HTR-8/SVneo (cell line): Measurements from ENCODE around the gene INTS1.

Source experiments
- DNase-seq: peaks from one replicate; pipeline ENCODE4 v3.0.0; 2011; ENCODE audit warnings: low spot score, mixed read lengths; ENCODE audit not compliant: insufficient read length
- FAIRE-seq: peaks from 2 replicates; lab custom pipeline; 2011; peaks lifted over from hg19 to GRCh38; lab: Jason Lieb, UNC

The INTS1 gene

DNA sequence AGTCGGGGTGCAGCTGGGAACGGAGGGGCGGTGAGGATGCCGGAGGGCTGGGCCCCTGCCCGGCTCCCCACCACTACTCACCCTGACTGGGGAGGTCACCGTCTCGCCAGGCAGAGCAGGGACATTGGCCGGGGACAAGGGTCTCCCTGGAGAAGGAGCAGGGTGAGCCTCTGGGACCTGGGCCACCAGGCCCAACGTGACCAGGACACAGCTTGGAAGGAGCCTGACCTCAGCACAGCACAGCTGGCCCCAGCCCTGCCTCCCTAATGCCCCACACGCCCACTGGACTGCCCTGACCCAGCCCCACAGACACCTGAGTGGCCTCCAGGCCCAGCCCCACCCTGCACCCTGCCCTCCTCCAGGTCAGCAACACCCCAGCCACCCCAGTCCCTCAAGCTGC is 66.0 kb downstream of the INTS1 start:
- no peak for DNase-seq
- FAIRE-seq, result no peak

DNA sequence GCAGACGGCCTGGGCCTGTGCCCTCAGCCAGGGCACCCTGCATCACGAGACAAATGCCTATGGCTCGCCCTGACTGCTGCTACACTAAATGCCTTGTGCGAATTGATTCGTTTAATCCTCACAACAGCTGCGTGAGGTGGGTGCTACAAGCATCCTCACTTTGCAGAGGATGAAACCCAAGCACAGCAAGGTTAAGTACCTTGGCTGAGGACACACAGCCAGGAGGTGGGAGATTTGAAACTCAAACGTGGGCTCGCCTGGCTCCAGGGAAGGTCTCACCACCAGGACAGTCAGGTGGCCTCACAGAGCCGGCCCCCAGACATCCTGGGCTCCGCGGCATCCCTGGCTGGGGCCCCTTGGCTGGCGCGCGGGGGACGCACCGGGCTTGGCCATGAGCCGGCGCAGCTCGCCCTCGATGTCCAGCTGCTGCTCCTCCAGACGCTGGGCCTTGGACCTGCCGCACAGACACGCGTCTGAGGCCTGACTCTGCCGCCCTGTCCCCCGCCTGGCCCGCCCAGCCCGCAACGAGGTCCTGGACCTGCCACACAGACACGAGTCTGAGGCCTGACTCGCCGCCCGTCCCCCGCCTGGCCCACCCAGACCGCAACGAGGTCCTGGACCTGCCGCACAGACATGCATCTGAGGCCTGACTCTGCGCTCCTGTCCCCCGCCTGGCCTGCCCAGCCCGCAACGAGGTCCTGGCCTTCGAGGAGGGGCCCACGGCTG is 66.9 kb downstream of the INTS1 start:
- FAIRE-seq, result no peak

DNA sequence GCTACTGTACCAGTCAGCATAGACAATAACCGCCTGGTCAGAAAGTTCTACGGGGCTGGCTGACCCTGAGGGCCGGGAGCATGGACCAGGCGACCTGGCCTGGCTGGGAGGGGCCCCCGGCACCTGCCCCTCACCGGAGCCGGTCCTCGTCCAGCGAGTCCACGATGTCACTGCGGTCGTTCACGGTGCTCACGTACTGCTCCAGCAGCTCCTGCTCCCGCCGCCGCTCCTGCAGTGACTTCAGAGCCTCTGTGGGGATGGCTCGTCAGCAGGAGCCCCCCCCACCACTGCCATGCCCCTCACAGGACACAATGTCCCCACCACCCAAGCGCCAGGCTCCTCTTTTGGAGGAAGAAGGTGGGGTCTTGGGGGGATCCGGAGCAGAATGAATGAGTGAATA is 67.6 kb downstream of the INTS1 start:
- no peak for DNase-seq
- no peak for FAIRE-seq

More for the DNA sequence above, 66.9 kb downstream of the INTS1 start:
- no peak for DNase-seq

DNA sequence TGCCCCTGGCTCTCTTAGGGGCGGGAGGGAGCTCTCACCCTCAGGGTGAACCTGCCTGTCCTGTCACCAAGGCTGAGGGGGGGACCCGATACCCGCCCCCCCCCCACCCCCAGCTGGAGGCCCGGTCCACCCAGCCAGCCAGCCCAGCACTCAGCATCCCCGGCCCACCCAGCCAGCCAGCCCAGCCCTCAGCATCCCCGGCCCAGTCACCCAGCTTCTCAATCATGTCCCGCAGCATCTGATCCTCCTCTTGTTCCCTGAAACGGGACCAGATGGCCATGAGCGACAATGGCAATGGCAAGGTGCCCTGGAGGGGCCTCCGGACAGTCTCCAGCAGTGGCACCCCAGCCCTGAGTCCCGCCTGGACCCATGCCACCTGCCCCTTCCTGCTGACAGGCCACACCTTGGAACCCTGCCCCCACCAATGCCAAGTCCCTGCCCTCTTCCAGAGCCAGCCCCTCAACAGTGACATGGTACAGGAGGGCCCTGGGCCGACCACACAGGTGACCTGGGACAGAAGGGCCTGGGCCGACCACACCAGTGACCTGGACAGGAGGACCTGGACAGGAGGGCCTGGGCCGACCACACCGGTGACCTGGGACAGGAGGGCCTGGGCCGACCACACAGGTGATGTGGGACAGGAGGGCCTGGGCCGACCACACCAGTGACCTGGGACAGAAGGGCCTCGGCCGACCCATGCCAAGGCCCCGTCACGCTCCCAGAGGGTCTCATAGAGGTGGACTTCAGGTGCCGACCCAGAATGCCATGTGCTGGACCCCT is 69.1 kb downstream of the INTS1 start:
- DNase-seq, result no peak
- no peak for FAIRE-seq

GRCh38 chr7:1434165-1434718 is 69.9 kb downstream of the INTS1 start:
- FAIRE-seq, result no peak

GRCh38 chr7:1433128-1433920 is 70.9 kb downstream of the INTS1 start:
- FAIRE-seq, result no peak
- no peak for DNase-seq

More at GRCh38 chr7:1434165-1434718, 69.9 kb downstream of the INTS1 start:
- DNase-seq, result no peak

GRCh38 chr7:1432411-1433082 is 71.6 kb downstream of the INTS1 start:
- peak; percentile 71 for FAIRE-seq

GRCh38 chr7:1431634-1432380 is 72.4 kb downstream of the INTS1 start:
- no peak for FAIRE-seq

More at GRCh38 chr7:1432411-1433082, 71.6 kb downstream of the INTS1 start:
- DNase-seq, result peak; percentile 85

DNA sequence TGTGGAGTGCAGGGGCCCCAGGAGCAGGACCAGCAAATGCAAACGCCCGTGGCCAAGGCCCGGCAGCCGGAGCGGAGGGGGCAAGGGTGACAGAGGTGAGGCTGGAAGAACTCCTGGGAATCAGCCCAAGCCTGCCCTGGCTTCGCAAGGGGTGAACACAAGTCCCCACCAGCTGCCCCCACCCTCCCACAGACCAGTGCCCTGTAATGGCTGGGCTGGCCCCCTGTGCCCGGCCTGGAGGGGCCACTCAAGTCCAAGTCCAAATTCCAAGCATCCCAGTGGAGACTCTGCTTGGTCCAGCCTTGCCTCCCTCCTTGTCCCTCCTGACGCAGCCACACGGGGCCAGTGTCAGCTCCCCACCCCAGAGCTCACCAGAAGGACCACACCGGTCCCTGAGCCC is 73.0 kb downstream of the INTS1 start:
- DNase-seq, result no peak
- FAIRE-seq, result no peak

More at GRCh38 chr7:1431634-1432380, 72.4 kb downstream of the INTS1 start:
- no peak for DNase-seq

GRCh38 chr7:1430056-1430845 is 73.9 kb downstream of the INTS1 start:
- FAIRE-seq (no peak), DNase-seq (no peak)

- FAIRE-seq, result no peak
- DNase-seq, result no peak
These were observed 75.2 kb downstream of the INTS1 start for GRCh38 chr7:1428941-1429501.

GRCh38 chr7:1427064-1427657 is 77.0 kb downstream of the INTS1 start:
- DNase-seq, result no peak

GRCh38 chr7:1426474-1426873 is 77.7 kb downstream of the INTS1 start:
- no peak for FAIRE-seq

More at GRCh38 chr7:1427064-1427657, 77.0 kb downstream of the INTS1 start:
- FAIRE-seq, result no peak

DNA sequence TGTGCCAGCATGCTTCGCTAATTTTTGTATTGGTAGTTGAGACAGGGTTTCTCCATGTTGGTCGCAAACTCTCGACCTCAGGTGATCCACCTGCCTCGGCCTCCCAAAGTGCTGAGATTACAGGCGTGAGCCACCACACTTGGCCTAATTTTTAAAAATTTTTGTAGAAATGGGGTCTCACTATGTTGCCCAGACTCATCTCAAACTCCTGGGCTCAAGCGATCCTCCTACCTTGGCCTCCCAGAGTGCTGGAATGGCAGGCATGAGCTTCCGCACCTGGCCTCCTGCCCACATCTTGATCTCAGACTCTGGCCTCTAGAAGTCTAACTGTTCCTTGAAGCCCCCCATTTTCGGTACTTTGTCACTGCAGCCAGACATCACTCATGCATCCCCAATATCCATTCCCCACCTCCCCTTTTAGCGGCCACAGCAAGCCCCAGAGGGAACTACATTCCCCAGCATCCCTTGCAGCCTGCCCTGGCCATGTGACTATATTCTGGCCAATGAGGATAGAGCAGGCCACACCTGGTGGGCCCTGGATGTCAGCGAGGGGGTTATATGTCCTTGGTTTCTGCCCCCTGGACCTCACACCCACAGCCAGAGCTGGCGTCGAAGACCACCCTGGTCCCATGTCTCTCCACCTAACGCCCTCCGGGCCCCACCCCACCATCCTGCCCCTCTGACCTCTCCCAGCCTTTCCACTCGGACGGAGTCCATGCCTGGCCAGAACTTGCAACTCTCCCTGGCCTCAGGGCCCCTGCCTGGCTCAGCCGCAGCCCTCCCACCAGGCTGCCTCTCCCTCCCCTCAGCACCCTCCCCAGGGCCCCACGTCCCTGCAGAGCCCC is 78.7 kb downstream of the INTS1 start:
- DNase-seq (peak; percentile 63), FAIRE-seq (no peak)

More at GRCh38 chr7:1426474-1426873, 77.7 kb downstream of the INTS1 start:
- DNase-seq, result no peak

DNA sequence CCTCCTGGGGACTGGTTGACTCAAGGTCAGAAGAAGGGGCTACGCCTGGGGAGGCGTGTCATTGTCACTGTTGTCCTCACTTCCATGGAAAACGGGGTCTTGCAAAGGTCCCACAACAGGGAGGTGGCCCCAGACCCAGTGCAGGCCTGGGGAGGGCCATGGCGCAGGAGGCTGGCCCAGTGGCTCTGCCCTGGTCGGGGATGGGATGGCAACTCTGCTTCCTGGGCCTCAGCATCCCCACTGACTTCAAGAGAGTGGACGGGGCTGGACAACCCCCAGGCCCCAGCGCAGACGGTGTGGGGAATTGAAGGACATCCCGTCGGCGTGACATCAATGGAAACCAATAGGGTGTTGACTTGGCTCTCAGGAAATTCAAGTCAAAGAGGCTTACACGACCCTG is 80.1 kb downstream of the INTS1 start:
- DNase-seq (no peak), FAIRE-seq (no peak)

DNA sequence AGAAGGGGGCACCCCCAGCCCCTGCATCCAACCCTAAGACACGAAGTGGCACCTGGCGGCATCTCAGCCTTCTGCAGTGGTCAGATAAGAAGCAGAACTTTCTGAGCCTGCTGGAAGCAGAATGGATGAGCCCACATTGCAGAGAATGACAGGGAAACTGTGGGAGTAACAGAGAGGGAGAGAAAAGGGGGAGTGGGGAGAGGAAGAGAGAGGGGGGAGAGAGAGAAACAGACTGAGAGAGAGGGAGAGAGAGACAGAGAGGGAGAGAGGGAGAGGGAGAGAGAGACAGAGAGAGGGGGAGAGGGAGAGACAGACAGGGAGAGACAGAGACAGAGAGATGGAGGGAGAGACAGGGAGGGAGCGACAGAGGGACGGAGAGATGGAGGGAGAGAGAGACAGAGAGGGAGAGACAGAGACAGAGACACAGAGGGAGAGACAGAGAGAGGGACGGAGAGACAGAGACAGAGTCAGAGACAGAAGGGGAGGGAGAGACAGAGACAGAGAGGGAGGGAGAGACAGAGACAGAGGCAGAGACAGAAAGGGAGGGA is 80.9 kb downstream of the INTS1 start:
- DNase-seq, result no peak
- FAIRE-seq, result peak; percentile 20
